Measurements from ENCODE around the gene CMA1. TPM values are rescaled to one million over a fixed set of nuclear protein-coding genes. Genes with fewer than 3 reads are reported as not detected.
"Not testable (repeated sequence)": the region's sequence is repeated elsewhere in the genome, so short reads cannot be mapped to it uniquely, and the experiment has no call there.

Gene CMA1
- total RNA-seq, 1 donor from 2014 or later: not detected

- Mint-ChIP-seq H3K27ac (ENCODE audit: unreplicated experiment) (no peak overlapping the region), H3K36me3 (ENCODE audit: unreplicated experiment) (no peaks in the 10 kb centered on the region), H3K27me3 (ENCODE audit: unreplicated experiment) (no peaks in the 10 kb centered on the region), H3K4me1 (ENCODE audit: unreplicated experiment) (no peaks in the 10 kb centered on the region), H3K9me3 (ENCODE audit: unreplicated experiment) (no peaks in the 10 kb centered on the region), H3K4me3 (ENCODE audit: unreplicated experiment) (no peak overlapping the region)
- TF ChIP-seq CTCF (IDR thresholded peaks at IDR 0.05): no peak
- no peak for DNase-seq (ENCODE audit: extremely low spot score, unreplicated experiment)
Measured at GRCh38 chr14:24534286-24534685, 26.2 kb upstream of the CMA1 start.

GRCh38 chr14:24525877-24526620, 18.0 kb upstream of the CMA1 start:
- H3K9me3 Mint-ChIP-seq (ENCODE audit: unreplicated experiment); H3K4me3 Mint-ChIP-seq (ENCODE audit: unreplicated experiment); H3K4me1 Mint-ChIP-seq (ENCODE audit: unreplicated experiment); H3K27ac Mint-ChIP-seq (ENCODE audit: unreplicated experiment); H3K27me3 Mint-ChIP-seq (ENCODE audit: unreplicated experiment); DNase-seq (ENCODE audit: extremely low spot score, unreplicated experiment); H3K36me3 Mint-ChIP-seq (ENCODE audit: unreplicated experiment): not testable (repeated sequence)

GRCh38 chr14:24518851-24519250, 10.8 kb upstream of the CMA1 start:
- no peaks in the 10 kb centered on the region for H3K4me1 Mint-ChIP-seq (ENCODE audit: unreplicated experiment)
- no peak overlapping the region for H3K4me3 Mint-ChIP-seq (ENCODE audit: unreplicated experiment)
- TF ChIP-seq CTCF (IDR thresholded peaks at IDR 0.05): no peak
- H3K36me3 Mint-ChIP-seq (ENCODE audit: unreplicated experiment): no peaks in the 10 kb centered on the region
- H3K27ac Mint-ChIP-seq (ENCODE audit: unreplicated experiment): no peak overlapping the region
- DNase-seq (ENCODE audit: extremely low spot score, unreplicated experiment): no peak
- H3K27me3 Mint-ChIP-seq (ENCODE audit: unreplicated experiment): peaks cover 6% of the 10 kb centered on the region
- no peaks in the 10 kb centered on the region for H3K9me3 Mint-ChIP-seq (ENCODE audit: unreplicated experiment)

- no peak for TF ChIP-seq CTCF (IDR thresholded peaks at IDR 0.05)
- Mint-ChIP-seq H3K27me3 (ENCODE audit: unreplicated experiment) (peaks cover 7% of the 10 kb centered on the region), H3K4me3 (ENCODE audit: unreplicated experiment) (no peak overlapping the region)
Measured at GRCh38 chr14:24514209-24514608, 6.1 kb upstream of the CMA1 start.

GRCh38 chr14:24513009-24513408, 4.9 kb upstream of the CMA1 start:
- H3K36me3 Mint-ChIP-seq (ENCODE audit: unreplicated experiment): no peaks in the 10 kb centered on the region
- H3K9me3 Mint-ChIP-seq (ENCODE audit: unreplicated experiment): no peaks in the 10 kb centered on the region
- no peak for TF ChIP-seq CTCF (IDR thresholded peaks at IDR 0.05)
- peaks cover 8% of the 10 kb centered on the region for H3K27me3 Mint-ChIP-seq (ENCODE audit: unreplicated experiment)
- no peak overlapping the region for H3K27ac Mint-ChIP-seq (ENCODE audit: unreplicated experiment)
- no peaks in the 10 kb centered on the region for H3K4me1 Mint-ChIP-seq (ENCODE audit: unreplicated experiment)
- no peak overlapping the region for H3K4me3 Mint-ChIP-seq (ENCODE audit: unreplicated experiment)
- no peak for DNase-seq (ENCODE audit: extremely low spot score, unreplicated experiment)

More at GRCh38 chr14:24514209-24514608, 6.1 kb upstream of the CMA1 start:
- no peaks in the 10 kb centered on the region for H3K36me3 Mint-ChIP-seq (ENCODE audit: unreplicated experiment)
- no peaks in the 10 kb centered on the region for H3K9me3 Mint-ChIP-seq (ENCODE audit: unreplicated experiment)
- no peak for DNase-seq (ENCODE audit: extremely low spot score, unreplicated experiment)
- no peak overlapping the region for H3K27ac Mint-ChIP-seq (ENCODE audit: unreplicated experiment)
- H3K4me1 Mint-ChIP-seq (ENCODE audit: unreplicated experiment): no peaks in the 10 kb centered on the region
